ENCODE measurements around the gene ROR1. TPM values are rescaled to one million over a fixed set of nuclear protein-coding genes. Genes with fewer than 3 reads are reported as not detected.

The ROR1 gene
- total RNA-seq, 2 donors from 2014 or later: 12.9 to 40.8 TPM

DNA sequence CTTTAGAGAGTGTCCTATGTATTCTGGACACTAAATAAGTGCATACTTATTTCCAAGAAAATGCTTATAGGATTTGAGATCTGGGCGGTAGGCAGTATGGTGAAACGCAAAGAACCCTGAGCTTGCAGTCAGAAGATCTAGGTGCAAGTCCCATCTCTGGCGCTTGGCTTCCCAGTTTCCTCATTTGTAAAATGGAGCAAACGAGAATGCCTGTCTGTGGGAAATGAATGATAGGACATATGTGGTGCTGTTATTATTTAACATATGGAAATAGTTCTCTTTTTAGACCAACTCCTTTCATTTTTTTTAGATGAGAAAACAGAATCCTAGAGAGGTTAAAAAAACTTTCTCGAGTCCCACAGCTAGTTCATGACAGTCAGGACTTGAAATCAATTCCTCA lies 25.2 kb upstream of the ROR1 start:
- DNase-seq (ENCODE audit: low spot score): no peak
- Histone ChIP-seq H3K4me1 (peaks cover 0 to 12% of the 10 kb centered on the region in 2 donors), H3K27ac (no peak overlapping the region), H3K27me3 (no peaks in the 10 kb centered on the region), H3K9me3 (no peaks in the 10 kb centered on the region), H3K4me3 (no peak overlapping the region), H3K36me3 (no peaks in the 10 kb centered on the region)
- no peak for TF ChIP-seq CTCF (IDR thresholded peaks at IDR 0.05)

DNA sequence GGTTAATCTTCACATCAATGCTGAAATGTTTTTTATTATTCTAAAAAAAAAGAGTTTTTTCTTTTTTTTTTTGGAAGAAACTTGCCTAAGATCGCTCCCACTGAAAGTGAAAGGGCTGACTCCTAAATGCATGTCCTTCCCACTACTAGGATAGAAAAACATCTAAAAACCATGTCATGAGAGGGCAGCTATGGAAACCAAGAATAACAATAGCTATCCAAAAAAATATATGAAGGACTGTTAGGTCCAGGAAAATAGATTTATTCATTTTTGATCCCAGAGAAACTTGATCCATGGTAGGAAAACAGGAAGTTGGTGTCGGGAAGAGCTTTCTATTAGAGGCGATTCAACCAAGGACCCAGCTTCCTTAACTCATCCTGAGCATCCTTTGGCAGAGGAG lies 23.1 kb upstream of the ROR1 start:
- H3K27me3 ChIP-seq: no peaks in the 10 kb centered on the region
- H3K4me3 ChIP-seq: no peak overlapping the region

GRCh38 chr1:63752176-63752575 lies 21.6 kb upstream of the ROR1 start:
- no peak overlapping the region for H3K4me3 ChIP-seq
- H3K27me3 ChIP-seq: no peaks in the 10 kb centered on the region
- H3K4me1 ChIP-seq: peaks cover 0 to 12% of the 10 kb centered on the region in 2 donors
- H3K27ac ChIP-seq: no peak overlapping the region
- H3K36me3 ChIP-seq: no peaks in the 10 kb centered on the region
- DNase-seq (ENCODE audit: low spot score): no peak
- no peak for TF ChIP-seq CTCF (IDR thresholded peaks at IDR 0.05)
- H3K9me3 ChIP-seq: no peaks in the 10 kb centered on the region

More for the DNA sequence above, 23.1 kb upstream of the ROR1 start:
- H3K4me1 ChIP-seq: peaks cover 0 to 12% of the 10 kb centered on the region in 2 donors
- no peaks in the 10 kb centered on the region for H3K36me3 ChIP-seq
- DNase-seq (ENCODE audit: low spot score): no peak
- no peak overlapping the region for H3K27ac ChIP-seq
- no peak for TF ChIP-seq CTCF (IDR thresholded peaks at IDR 0.05)
- H3K9me3 ChIP-seq: no peaks in the 10 kb centered on the region

DNA sequence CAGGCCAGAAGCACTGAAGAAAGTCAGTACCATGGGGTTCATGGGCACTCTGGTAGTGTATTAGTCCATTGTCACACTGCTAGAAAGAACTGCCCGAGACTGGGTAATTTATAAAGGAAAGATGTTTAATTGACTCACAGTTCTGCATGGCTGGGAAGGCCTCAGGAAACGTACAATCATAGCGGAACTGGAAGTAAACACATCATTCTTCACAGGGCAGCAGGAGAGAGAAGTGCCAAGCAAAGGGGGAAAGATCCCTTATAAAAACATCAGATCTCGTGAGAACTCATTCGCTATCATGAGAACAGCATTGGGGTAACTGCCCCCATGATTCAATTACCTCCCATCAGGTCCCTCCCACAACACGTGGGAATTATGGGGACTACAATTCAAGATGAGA lies 20.2 kb upstream of the ROR1 start:
- Histone ChIP-seq H3K36me3 (no peaks in the 10 kb centered on the region), H3K9me3 (no peaks in the 10 kb centered on the region), H3K27me3 (no peaks in the 10 kb centered on the region), H3K4me1 (no peaks in the 10 kb centered on the region), H3K27ac (no peak overlapping the region), H3K4me3 (no peak overlapping the region)
- DNase-seq (ENCODE audit: low spot score): no peak
- TF ChIP-seq CTCF (IDR thresholded peaks at IDR 0.05): no peak

DNA sequence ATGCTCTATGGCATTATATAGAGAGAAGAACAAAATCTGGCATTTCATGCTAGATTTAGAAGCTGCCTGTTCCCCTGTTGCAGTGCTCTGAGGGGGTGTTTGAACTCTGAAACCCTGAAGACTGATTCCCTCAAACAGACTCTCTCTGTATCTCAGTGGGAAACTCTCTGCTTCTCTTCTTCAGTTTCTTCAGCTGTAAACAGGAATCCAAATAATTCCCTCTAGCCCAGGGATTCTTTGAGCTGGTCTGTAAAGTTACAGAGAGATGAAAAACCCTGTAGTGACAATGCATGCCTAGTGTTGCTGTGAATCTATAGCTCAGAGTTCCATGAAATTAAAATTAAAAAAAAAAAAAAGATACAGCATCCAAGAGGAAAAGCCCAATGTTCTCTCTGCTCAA lies 17.0 kb upstream of the ROR1 start:
- no peak for DNase-seq (ENCODE audit: low spot score)
- Histone ChIP-seq H3K4me1 (no peaks in the 10 kb centered on the region), H3K27ac (no peak overlapping the region), H3K4me3 (no peak overlapping the region), H3K9me3 (no peaks in the 10 kb centered on the region), H3K36me3 (no peaks in the 10 kb centered on the region), H3K27me3 (no peaks in the 10 kb centered on the region)
- no peak for TF ChIP-seq CTCF (IDR thresholded peaks at IDR 0.05)

DNA sequence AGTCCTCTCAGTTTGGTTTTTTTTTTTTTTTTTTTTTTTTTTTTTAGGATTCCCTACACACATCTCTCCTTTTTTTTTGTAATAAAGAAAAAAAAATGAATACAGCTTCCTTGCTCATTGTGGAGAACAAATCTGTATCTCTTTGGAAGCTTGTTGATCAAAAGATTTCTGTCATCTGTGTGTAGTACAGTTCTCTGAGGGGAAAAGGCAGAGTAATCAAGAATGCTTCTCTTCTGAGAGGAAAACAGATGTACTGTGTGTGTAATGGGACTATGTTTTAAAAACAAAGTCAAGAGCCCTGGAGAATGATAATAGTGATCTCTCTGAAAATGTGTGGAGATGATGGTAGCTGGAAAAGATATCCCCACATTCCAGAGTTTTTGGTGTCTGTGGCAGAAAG lies 16.5 kb upstream of the ROR1 start:
- Histone ChIP-seq H3K4me1 (no peaks in the 10 kb centered on the region), H3K36me3 (no peaks in the 10 kb centered on the region), H3K27me3 (no peaks in the 10 kb centered on the region), H3K9me3 (no peaks in the 10 kb centered on the region), H3K27ac (no peak overlapping the region), H3K4me3 (no peak overlapping the region)
- DNase-seq (ENCODE audit: low spot score): no peak
- no peak for TF ChIP-seq CTCF (IDR thresholded peaks at IDR 0.05)

Measured in right atrium auricular region (tissue), 2 donors.